Caki2 (cell line): ENCODE results near the gene C14orf39. TPM values are rescaled to one million over a fixed set of nuclear protein-coding genes. Genes with fewer than 3 reads are reported as not detected.
"Not testable (repeated sequence)": the region's sequence is repeated elsewhere in the genome, so short reads cannot be mapped to it uniquely, and the experiment has no call there.

Source experiments
- DNase-seq: peaks from one replicate; pipeline ENCODE4 v3.0.0-alpha.2; 2015; ENCODE audit warnings: low read depth
- in situ Hi-C: cut with HindIII; loops from 2 replicates; pipeline ENCODE4 v1.10.0; 2016; ENCODE audit warnings: low sequenced_read_pairs, low pct_unique_long_range_greater_than_20kb, mixed read lengths
- total RNA-seq: library from RNA; depleted of rRNA; stranded (reverse); fragments of >200 nt; shearing (Covaris generic); gene quantifications from 2 replicates; pipeline ENCODE4 v1.2.3, GENCODE V29; 2014; ENCODE audit warnings: low replicate concordance; rRNA removed

Gene C14orf39
- total RNA-seq, 1 experiment from 2014 or later = not detected

DNA sequence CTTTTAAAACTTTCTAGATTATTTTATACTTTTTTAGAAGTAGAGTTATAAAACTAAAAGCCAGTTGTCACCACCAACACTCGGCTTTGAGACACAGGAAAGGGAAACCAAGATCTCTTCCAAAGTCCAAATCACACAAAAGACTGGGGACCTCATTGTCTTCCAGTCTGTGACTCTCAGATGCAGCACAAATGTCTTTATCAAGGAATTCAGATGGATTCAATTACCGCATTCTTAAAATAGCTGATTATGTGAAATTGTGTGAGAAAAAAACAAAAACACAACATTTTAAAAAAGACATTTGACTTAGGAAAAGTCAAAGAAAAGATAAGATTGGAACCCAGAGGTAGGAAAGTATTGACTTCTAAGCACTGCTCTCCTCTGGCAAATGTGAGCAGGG lies 19.6 kb upstream of the C14orf39 start:
- in situ Hi-C loops = no loop called here
- no peak for DNase-seq

DNA sequence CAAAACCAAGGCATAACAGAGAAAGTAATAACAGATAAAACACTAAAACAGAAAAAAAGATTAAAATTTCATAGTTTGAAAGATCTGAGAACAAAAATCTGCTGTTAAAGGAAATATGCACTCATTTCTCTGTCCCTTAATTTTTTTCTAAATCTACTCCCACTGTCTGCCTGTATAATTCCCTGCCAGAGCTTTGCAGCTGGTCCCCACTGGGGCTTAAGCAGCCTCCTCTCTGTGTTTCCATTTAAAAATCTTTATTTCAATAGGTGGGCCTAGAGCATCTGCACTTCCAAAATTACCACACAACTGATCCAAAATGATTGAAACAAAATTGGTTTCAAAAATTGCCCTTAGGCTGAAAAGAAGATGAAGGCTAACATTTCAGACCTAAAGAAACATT lies 16.7 kb upstream of the C14orf39 start:
- DNase-seq = no peak
- in situ Hi-C loops = no loop called here

DNA sequence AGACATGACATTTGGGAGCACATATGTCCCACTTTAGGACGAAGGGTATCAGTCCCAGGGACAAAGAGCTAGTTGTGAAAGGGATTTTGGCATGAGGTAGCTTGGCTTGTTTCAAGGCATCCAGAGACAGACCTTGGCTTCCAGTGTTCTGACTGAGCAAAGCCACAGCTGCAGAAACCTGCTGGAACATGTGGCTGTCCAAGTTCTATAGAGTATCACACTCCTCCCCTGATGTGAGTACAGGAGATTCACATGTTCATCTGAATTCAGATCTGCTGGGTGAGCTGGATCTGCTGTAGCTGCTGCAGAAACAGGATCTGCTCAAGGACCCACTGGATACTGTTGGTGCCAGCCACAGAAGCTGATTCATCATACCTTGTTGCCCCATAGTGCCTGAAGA lies 10.1 kb upstream of the C14orf39 start:
- in situ Hi-C loops = no loop called here
- DNase-seq = no peak

DNA sequence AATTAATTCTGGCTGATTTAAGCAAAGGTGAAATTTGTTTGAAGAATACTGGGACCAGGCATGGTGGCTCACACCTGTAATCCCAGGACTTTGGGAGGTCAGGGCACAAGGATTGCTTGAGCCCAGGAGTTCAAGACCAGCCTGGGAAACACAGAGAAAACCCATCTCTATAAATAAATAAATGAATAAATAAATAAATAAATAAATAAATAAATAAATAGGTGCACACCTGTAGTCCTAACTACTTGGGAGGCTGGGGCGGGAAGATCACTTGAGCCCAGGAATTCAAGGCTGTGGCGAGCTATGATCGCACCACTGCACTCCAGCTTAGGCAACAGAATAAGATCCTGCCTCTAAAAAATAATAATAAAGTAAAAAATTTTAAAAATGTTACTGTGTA lies 4.4 kb upstream of the C14orf39 start:
- no peak for DNase-seq
- in situ Hi-C loops = no loop called here

DNA sequence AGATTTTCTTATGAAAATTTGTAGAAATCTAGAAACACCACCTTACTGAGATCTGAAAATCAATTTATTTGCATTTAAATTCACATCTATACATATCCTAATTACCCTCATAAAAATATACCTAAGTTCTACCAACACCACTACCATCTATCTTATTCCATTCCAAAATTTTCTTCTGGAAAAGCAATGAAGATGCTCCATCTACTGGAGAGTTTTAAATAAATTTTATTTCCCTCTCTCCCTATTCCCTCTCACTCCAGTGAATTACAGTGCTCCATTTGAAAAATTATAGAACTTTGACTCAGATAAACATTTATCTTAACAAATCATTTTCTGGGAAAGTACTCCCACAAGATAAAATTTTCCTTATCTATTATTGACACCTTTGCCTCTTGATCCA lies 2.3 kb upstream of the C14orf39 start:
- no peak for DNase-seq
- in situ Hi-C loops = no loop called here

DNA sequence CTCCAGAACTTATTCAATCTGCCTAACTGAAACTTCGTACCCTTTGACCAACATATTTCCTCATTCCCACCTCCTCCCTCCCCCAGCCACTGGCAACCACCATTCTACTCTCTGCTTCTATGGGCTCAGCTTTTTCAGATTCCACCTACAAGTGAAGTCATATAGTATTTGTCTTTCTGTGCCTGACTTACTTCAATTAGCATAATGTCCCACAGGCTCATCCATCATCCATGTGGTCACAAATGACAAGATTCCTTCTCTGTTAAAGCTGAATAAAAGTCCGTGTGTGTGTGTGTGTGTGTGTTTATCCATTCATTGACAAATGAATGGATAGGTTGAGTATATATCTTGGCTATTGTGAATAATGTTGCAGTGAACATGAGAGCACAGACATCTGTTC lies 1.3 kb upstream of the C14orf39 start:
- peak; percentile 77 for DNase-seq
- in situ Hi-C loops = no loop called here

DNA sequence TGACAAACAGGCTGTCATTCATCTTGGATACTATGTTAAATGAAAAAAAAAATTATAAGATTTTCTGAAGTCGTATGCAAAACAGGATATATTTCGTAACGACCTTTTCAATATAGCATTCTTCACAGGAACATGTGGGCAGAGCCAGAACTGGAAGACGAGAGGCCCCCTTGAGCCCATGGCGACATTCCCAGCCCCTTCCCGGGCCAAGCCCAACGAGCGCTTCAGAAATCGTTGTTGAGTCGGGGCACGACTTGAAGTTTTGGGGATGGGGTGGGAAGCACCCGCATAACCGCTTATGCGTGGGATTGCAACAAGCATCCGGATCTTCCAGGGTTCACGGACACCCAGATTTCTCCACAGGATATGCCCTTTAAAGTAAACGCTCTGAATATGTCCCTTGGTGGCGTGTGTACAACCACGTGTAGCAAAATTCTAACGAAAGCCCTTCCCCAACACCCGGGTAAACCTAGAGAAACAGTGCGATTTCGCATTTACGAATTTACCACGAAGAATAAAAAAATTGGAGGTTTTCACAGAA lies 736 bp downstream of the C14orf39 start:
- in situ Hi-C loops = no loop called here

DNA sequence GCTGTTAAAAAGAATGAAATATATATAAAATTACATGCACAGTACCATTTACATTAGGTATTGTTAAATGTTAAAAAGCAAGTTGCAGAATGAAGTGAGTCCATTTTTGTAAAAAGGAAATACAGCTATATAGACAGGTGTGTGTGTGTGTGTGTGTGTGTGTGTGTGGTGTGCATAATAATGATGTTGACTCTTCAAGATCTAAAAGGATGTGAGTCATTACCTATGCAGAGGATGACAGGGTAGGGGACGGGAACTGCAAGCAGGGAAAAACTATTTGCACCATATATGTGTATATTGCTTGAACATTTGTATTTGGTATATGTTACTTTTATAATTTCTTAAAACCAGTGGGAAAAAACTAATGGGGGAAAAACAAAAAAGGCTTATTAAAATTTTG lies 3.1 kb downstream of the C14orf39 start:
- peak; percentile 30 for DNase-seq
- in situ Hi-C loops = no loop called here

More for the DNA sequence above, 736 bp downstream of the C14orf39 start:
- DNase-seq = no peak

DNA sequence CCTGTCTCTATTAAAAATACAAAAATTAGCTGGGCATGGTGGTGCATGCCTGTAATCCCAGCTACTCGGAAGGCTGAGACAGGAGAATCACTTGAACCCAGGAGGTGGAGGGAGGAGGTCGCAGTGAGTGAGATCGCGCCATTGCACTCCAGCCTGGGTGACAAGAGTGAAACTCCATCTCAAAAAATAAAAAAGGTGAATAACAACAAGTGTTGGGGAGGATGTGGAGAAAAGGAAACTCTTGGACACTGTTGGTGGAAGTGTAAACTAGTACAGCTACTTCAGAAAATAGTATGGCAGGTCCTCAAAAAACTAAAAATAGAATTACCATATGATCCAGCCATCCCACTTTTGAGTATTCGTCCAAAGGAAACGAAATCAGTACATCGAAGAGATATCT lies 5.6 kb downstream of the C14orf39 start:
- DNase-seq, in situ Hi-C loops: not testable (repeated sequence)

DNA sequence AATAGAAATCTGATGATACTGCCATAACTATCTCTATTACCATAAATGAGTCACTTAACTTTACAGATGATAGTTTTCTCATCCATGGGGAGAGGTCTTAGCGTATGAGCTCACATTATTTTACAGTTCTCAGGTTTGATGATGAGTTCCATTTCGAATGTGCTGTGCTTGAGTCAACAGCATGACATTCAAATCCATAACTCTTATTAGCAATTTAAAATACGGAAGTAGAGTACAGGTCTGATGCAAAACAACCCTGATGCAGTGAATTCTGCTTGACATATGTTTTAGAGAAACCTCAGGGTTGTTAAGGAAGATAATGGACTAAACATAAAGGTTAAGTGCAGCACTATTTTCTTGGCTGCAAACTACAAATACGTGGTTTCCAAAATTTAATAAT lies 30.0 kb downstream of the C14orf39 start:
- DNase-seq = no peak
- in situ Hi-C loops = no loop called here

DNA sequence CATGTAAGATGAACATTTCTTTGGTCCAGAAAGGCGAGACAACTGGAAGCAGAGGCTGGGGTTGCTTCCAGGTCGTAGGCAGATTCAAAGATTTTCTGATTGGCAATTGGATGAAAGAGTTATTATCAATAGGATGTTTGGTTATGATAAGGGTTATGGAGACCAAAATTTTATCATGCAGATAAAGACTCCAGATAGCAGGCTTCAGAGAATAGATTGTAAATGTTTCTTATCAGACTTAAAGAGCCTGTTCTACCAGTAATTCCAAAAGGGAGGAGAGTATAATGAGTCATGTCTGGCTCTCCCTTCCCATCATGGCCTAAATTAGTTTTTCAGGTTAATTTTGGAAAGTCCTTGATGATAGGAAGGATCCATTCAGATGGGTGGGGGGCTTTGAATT lies 55.6 kb downstream of the C14orf39 start:
- in situ Hi-C loops = no loop called here
- no peak for DNase-seq

DNA sequence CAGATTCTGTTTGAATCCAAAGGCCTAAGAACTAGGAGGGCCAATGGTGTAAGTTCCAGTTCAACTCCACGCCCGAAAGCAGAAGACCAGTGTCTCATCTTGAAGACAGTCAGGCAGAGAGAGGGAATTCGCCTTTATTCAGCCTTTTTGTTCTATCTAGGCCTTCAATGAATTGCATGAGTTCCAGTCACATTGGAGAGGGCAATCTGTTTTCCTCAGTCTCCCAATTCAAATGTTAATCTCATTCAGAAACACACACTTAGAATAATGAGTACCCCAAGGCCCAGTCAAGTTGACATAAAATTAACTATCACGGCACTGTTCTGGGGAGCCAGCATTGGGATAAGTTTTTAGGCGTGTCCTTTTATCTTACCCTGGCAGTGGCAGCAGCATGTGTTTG lies 65.8 kb downstream of the C14orf39 start:
- in situ Hi-C loops = no loop called here
- DNase-seq = no peak

DNA sequence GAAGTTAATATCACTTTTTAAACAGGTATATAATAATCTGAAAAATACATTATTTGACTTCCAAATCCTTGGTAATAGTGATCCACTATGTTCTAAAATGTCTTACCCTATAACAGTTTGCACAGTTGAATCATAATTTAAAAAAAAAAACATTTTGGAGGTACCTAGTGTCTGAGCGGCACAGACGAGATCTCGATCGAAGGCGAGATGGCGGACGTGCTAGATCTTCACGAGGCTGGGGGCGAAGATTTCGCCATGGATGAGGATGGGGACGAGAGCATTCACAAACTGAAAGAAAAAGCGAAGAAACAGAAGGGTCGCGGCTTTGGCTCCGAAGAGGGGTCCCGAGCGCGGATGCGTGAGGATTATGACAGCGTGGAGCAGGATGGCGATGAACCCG lies 88.3 kb downstream of the C14orf39 start:
- DNase-seq, in situ Hi-C loops: not testable (repeated sequence)

DNA sequence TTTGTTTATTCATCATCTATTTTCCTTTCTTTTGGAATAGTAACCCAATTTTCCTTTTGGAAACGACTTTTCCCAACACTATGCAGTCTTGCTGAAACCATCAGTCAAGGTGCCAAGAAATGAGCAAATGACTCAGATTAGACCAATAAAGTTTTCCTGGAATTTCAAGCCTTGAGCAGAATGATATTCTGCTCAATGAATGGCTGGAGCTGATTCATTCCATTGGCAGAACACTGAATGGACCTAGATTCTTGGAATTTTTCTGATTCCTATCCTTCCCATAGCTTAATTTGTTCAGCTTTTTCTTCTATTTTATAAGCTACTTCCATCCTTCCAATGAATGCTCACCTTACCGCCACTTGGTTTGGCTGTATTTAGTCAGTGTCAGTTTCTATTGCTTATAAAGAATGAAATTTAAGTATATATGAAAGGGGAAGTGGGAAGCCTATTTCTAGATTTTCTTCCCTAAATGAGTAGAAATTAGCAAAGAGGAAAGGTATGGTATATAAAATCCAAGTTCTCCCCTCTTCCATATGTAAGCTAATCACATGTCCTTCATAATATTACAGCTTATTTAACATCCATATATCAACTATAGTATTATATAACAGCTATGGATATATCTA lies 89.0 kb downstream of the C14orf39 start:
- in situ Hi-C loops = no loop called here
- DNase-seq = no peak

Other genes with a start within 250 kb of the C14orf39 start
- 32.4 and 34.2 TPM in 2 replicates for gene PPM1A, start 236.8 kb downstream of the C14orf39 start, total RNA-seq
- not detected in 2 replicates for gene SIX6, start 23.1 kb upstream of the C14orf39 start, total RNA-seq
- gene SIX1, start 163.4 kb upstream of the C14orf39 start, total RNA-seq = 15.2 and 22.9 TPM in 2 replicates
- gene SIX4, start 238.3 kb upstream of the C14orf39 start, total RNA-seq = 3.5 and 4.8 TPM in 2 replicates
- gene MNAT1, start 248.7 kb upstream of the C14orf39 start, total RNA-seq = 49.3 and 94.1 TPM in 2 replicates